Activated CD8-positive, alpha-beta T cell treated with anti-CD3 and anti-CD28 coated beads for 36 hours (primary cell): ENCODE measurements around the gene IL1RAPL2. TPM values are rescaled to one million over a fixed set of nuclear protein-coding genes. Genes with fewer than 3 reads are reported as not detected.

ENCODE experiments used
- ATAC-seq: fragments of 200-7000 bp; cut with Tn5 transposase; one replicate; pipeline ENCODE4 v1.10.0; 2021; ENCODE audit warnings: mild to moderate bottlenecking, moderate library complexity
- CTCF ChIA-PET: fragments of 350-600 bp; sonication (Branson Sonifier 250); formaldehyde crosslinking; loops from one replicate; lab custom pipeline; 2021; ENCODE audit warnings: antibody characterized with exemption; lab: Charles Lee
- POLR2A ChIA-PET: fragments of 350-600 bp; sonication (Branson Sonifier 250); formaldehyde crosslinking; loops from one replicate; lab custom pipeline; 2021; ENCODE audit warnings: antibody characterized with exemption; lab: Charles Lee
- DNase-seq: peaks from one replicate; pipeline ENCODE4 v3.0.0-alpha.2; 2020
- H3K27ac Mint-ChIP-seq: one replicate; pipeline ENCODE4 v1.8.0; 2021; ENCODE audit warnings: mild to moderate bottlenecking, mixed read lengths
- H3K27me3 Mint-ChIP-seq: one replicate; pipeline ENCODE4 v1.8.0; 2021; ENCODE audit warnings: mixed read lengths
- H3K36me3 Mint-ChIP-seq: one replicate; pipeline ENCODE4 v1.8.0; 2021; ENCODE audit warnings: low read depth, mixed read lengths
- H3K4me1 Mint-ChIP-seq: one replicate; pipeline ENCODE4 v1.8.0; 2021; ENCODE audit warnings: low read depth, mixed read lengths
- H3K4me3 Mint-ChIP-seq: one replicate; pipeline ENCODE4 v1.8.0; 2021; ENCODE audit warnings: mild to moderate bottlenecking, moderate library complexity, mixed read lengths
- H3K9me3 Mint-ChIP-seq: one replicate; pipeline ENCODE4 v1.8.0; 2021; ENCODE audit warnings: mixed read lengths
- intact Hi-C: fragments of 100-400 bp; cut with micrococcal nuclease; formaldehyde crosslinking; loops from one replicate; pipeline ENCODE4 v1.10.0; 2022
- total RNA-seq, 2 experiments: library from RNA; stranded (reverse); gene quantifications; one replicate each; pipeline ENCODE4 v1.2.3, GENCODE V29; 2021
- TF ChIP-seq, protein P1 (sequence below): fragments of 200-600 bp; IDR thresholded peaks from one replicate; pipeline ENCODE4 v1.8.0; 2022; ENCODE audit warnings: antibody characterized with exemption, mild to moderate bottlenecking

Gene IL1RAPL2
- total RNA-seq, 2 experiments from 2014 or later, result not detected

DNA sequence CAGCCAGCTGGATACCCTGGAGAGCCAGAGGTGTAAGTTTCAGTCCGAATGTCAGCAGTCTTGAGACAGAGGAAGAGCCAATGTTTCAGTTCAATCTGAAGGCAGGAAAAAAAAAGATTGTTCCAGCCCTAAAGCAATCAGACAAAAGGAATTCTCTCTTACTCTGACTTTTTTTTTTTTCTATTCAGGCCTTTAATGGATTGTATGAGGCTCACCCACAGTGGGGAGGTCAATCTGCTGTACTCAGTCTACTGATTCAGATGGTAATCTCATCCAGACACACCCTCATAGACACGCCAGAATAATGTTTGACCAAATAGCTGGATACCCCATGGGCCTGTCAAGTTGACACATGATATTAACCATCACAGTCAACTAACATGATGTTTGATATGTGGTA, 602.6 kb downstream of the IL1RAPL2 start:
- Mint-ChIP-seq H3K27me3 (no peaks in the 10 kb centered on the region), H3K4me1 (no peaks in the 10 kb centered on the region), H3K9me3 (no peaks in the 10 kb centered on the region), H3K36me3 (no peaks in the 10 kb centered on the region), H3K27ac (no peak overlapping the region), H3K4me3 (no peak overlapping the region)
- DNase-seq (no peak), ATAC-seq (no peak)
- intact Hi-C loops, result no loop called here
- ChIA-PET POLR2A (interaction anchor here (0.5 kb wide), 1 partner anchor 393 kb away, joined by 3 read pairs; no protein-coding TSS in a partner anchor), CTCF (no interaction called here)
- TF ChIP-seq, protein P1, sequence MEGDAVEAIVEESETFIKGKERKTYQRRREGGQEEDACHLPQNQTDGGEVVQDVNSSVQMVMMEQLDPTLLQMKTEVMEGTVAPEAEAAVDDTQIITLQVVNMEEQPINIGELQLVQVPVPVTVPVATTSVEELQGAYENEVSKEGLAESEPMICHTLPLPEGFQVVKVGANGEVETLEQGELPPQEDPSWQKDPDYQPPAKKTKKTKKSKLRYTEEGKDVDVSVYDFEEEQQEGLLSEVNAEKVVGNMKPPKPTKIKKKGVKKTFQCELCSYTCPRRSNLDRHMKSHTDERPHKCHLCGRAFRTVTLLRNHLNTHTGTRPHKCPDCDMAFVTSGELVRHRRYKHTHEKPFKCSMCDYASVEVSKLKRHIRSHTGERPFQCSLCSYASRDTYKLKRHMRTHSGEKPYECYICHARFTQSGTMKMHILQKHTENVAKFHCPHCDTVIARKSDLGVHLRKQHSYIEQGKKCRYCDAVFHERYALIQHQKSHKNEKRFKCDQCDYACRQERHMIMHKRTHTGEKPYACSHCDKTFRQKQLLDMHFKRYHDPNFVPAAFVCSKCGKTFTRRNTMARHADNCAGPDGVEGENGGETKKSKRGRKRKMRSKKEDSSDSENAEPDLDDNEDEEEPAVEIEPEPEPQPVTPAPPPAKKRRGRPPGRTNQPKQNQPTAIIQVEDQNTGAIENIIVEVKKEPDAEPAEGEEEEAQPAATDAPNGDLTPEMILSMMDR, result no peak

DNA sequence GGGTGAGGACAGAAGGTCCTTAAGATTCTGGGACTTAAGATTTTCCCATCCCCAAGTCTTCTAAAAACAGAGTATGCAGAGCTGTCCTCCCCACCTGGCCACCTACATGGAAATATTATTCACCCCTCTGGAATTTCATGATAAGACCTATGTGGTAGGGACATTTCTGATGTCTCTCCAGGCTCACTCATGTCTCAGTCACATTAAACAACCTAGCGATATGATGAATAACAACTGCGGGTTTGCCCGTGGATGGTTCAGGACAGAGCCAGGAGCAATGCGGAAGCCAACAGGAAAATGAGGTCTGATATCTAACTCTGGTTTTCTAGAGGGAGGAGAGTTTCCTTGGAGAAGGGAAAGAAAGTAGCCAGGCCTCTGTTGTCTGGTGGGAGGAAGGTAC, 607.1 kb downstream of the IL1RAPL2 start:
- ChIA-PET CTCF (no interaction called here), POLR2A (no interaction called here)
- H3K36me3 Mint-ChIP-seq, result no peaks in the 10 kb centered on the region
- TF ChIP-seq, protein P1, result no peak
- no peaks in the 10 kb centered on the region for H3K4me1 Mint-ChIP-seq
- no peaks in the 10 kb centered on the region for H3K9me3 Mint-ChIP-seq
- ATAC-seq, result no peak
- DNase-seq, result no peak
- no peaks in the 10 kb centered on the region for H3K27me3 Mint-ChIP-seq
- no peak overlapping the region for H3K4me3 Mint-ChIP-seq
- no peak overlapping the region for H3K27ac Mint-ChIP-seq
- intact Hi-C loops, result no loop called here

DNA sequence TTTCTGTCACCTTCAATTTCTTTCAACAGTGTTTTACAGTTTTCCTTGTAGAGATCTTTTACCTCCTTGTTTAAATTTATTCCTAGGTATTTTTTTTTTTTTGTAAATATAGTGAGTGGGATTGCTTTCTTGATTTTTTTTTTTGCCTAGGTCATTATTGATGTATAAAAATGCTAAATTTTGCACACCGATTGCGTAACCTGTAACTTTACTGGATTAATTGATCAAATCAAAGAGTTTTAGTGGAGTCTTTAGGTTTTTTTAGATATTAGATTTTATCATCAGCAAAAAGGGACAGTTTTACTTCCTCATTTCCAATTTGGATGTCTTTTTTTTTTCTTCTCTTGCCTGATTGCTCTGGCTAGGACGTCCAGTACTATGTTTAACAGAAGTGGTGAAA, 613.6 kb downstream of the IL1RAPL2 start:
- H3K27me3 Mint-ChIP-seq, result no peaks in the 10 kb centered on the region
- ATAC-seq (no peak), DNase-seq (no peak)
- TF ChIP-seq, protein P1, result no peak
- CTCF ChIA-PET, result no interaction called here
- H3K4me3 Mint-ChIP-seq, result no peak overlapping the region
- H3K36me3 Mint-ChIP-seq, result no peaks in the 10 kb centered on the region
- intact Hi-C loops, result no loop called here
- POLR2A ChIA-PET, result no interaction called here
- no peaks in the 10 kb centered on the region for H3K4me1 Mint-ChIP-seq
- no peaks in the 10 kb centered on the region for H3K9me3 Mint-ChIP-seq
- H3K27ac Mint-ChIP-seq, result no peak overlapping the region

DNA sequence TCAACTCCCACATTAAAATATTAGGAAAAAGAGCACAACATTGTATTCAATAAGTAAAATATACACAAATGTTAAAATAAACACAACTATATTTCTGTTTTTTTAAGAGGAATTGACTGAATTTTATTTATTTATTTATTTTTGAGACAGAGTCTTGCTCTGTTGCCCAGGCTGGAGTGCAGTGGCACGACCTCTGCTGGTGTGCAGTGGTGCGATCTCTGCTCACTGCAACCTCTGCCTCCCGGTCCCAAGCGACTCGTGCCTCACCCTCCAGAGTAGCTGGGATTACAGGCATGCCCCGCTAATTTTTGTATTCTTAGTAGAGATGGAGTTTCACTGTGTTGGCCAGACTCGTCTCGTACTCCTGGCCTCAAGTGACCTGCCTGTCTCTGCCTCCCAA, 623.1 kb downstream of the IL1RAPL2 start:
- ChIA-PET POLR2A (no interaction called here), CTCF (no interaction called here)
- H3K27ac Mint-ChIP-seq, result no peak overlapping the region
- H3K4me3 Mint-ChIP-seq, result no peak overlapping the region
- H3K36me3 Mint-ChIP-seq, result no peaks in the 10 kb centered on the region
- DNase-seq (no peak), ATAC-seq (no peak)
- intact Hi-C loops, result no loop called here
- no peaks in the 10 kb centered on the region for H3K9me3 Mint-ChIP-seq
- TF ChIP-seq, protein P1, result no peak
- no peaks in the 10 kb centered on the region for H3K4me1 Mint-ChIP-seq
- H3K27me3 Mint-ChIP-seq, result no peaks in the 10 kb centered on the region

DNA sequence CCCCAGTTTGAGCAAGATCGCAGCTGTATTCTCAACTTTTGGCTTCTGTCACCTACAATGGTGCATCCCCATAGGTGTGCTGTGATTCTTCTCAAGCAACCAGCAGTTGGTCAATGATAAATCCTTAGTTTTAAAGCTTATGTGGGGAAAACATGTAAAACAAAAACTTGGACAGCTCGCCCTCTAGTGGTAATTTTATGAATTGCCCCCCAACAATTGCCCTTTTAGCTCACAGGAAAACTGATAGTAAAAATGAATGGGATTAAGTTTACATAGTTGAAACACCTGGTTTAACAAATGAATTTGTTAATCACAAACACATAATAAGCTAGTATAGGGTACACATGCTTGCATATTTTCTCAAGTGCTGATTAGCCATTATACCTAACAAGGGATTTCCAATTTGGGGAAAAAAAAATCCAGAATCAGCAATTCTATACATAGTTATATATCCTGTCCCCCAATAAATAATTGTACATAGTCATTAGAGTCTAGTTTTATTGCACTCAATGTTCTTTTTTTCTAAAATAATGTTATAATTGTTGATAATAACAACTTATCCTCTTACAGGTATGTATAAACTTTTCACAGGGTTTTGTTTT, 624.4 kb downstream of the IL1RAPL2 start:
- no peaks in the 10 kb centered on the region for H3K9me3 Mint-ChIP-seq
- no peak overlapping the region for H3K27ac Mint-ChIP-seq
- no peaks in the 10 kb centered on the region for H3K4me1 Mint-ChIP-seq
- peak; percentile 34 for DNase-seq
- ChIA-PET POLR2A (no interaction called here), CTCF (interaction anchor here (0.8 to 1.4 kb wide), 3 partner anchors 9 to 26 kb away, joined by 3 to 5 read pairs (median 4); no protein-coding TSS in a partner anchor)
- intact Hi-C loops, result no loop called here
- H3K36me3 Mint-ChIP-seq, result no peaks in the 10 kb centered on the region
- no peaks in the 10 kb centered on the region for H3K27me3 Mint-ChIP-seq
- H3K4me3 Mint-ChIP-seq, result no peak overlapping the region
- no peak for ATAC-seq
- TF ChIP-seq, protein P1, result peak; percentile 53
